KMS-11 (cell line): ENCODE results near the gene ARID4A.
"Not testable (repeated sequence)": the region's sequence is repeated elsewhere in the genome, so short reads cannot be mapped to it uniquely, and the experiment has no call there.

ENCODE experiments used
- H2AFZ ChIP-seq: fragments of 200-600 bp; sonication (generic); 2 replicates; pipeline ENCODE4 v1.6.1; 2016; ENCODE audit warnings: antibody characterized with exemption, mixed run types, low read depth
- H3K27ac ChIP-seq: fragments of 200-600 bp; sonication (generic); 2 replicates; pipeline ENCODE4 v1.6.1; 2016; ENCODE audit warnings: mild to moderate bottlenecking, mixed run types
- H3K27me3 ChIP-seq: fragments of 200-600 bp; sonication (generic); 2 replicates; pipeline ENCODE4 v1.6.1; 2017; ENCODE audit warnings: mild to moderate bottlenecking, low read depth, mixed run types, moderate library complexity; ENCODE audit not compliant: insufficient read depth
- H3K36me3 ChIP-seq: fragments of 200-600 bp; sonication (generic); 2 replicates; pipeline ENCODE4 v1.6.1; 2017; ENCODE audit warnings: mild to moderate bottlenecking, mixed run types; ENCODE audit not compliant: insufficient read depth
- H3K4me1 ChIP-seq: fragments of 200-600 bp; sonication (generic); 2 replicates; pipeline ENCODE4 v1.6.1; 2016; ENCODE audit warnings: mild to moderate bottlenecking, low read depth, mixed run types; ENCODE audit not compliant: poor library complexity, severe bottlenecking
- H3K4me2 ChIP-seq: fragments of 200-600 bp; sonication (generic); 2 replicates; pipeline ENCODE4 v1.7.0; 2016; ENCODE audit warnings: mild to moderate bottlenecking, mixed run types
- H3K4me3 ChIP-seq: fragments of 200-600 bp; sonication (generic); IDR thresholded peaks from 2 replicates; pipeline ENCODE4 v1.6.1; 2017; ENCODE audit warnings: low read depth, low read length, mixed read lengths; ENCODE audit not compliant: insufficient read depth
- H3K79me2 ChIP-seq: fragments of 200-600 bp; sonication (generic); 2 replicates; pipeline ENCODE4 v1.6.1; 2016; ENCODE audit warnings: low read depth, mixed run types; ENCODE audit not compliant: insufficient read depth
- H3K9ac ChIP-seq: fragments of 200-600 bp; sonication (generic); 2 replicates; pipeline ENCODE4 v1.6.1; 2016; ENCODE audit warnings: mild to moderate bottlenecking, mixed run types
- H4K20me1 ChIP-seq: fragments of 200-600 bp; sonication (generic); 2 replicates; pipeline ENCODE4 v1.6.1; 2016; ENCODE audit warnings: mild to moderate bottlenecking, mixed run types; ENCODE audit not compliant: insufficient read depth
- CTCF ChIP-seq: fragments of 200-600 bp; sonication (generic); conservative IDR thresholded peaks from 2 replicates; pipeline ENCODE4 v1.6.1; 2017; ENCODE audit warnings: low read depth, mild to moderate bottlenecking, antibody characterized with exemption, low read length, moderate library complexity, mixed read lengths

ARID4A gene

GRCh38 chr14:58331111-58331510, 32.8 kb downstream of the ARID4A start:
- peak overlapping the region; percentile 56; the same call in 1 of the 2 replicates for H3K27ac ChIP-seq
- no peak overlapping the region for H2AFZ ChIP-seq
- H3K4me2 ChIP-seq: peak overlapping the region; percentile 29; the same call in 1 of the 2 replicates
- H4K20me1 ChIP-seq: no peaks in the 10 kb centered on the region
- no peak overlapping the region for H3K9ac ChIP-seq
- H3K79me2 ChIP-seq: no peaks in the 10 kb centered on the region
- TF ChIP-seq CTCF: no peak
- H3K4me3 ChIP-seq: no peak overlapping the region
- H3K36me3 ChIP-seq: no peaks in the 10 kb centered on the region
- H3K4me1 ChIP-seq: peaks cover 10% of the 10 kb centered on the region
- H3K27me3 ChIP-seq: no peaks in the 10 kb centered on the region

GRCh38 chr14:58332561-58332960, 34.2 kb downstream of the ARID4A start:
- H3K27ac ChIP-seq: no peak overlapping the region
- TF ChIP-seq CTCF: no peak
- no peak overlapping the region for H2AFZ ChIP-seq
- H3K4me3 ChIP-seq: no peak overlapping the region
- peaks cover 10% of the 10 kb centered on the region for H3K4me1 ChIP-seq
- H3K79me2 ChIP-seq: no peaks in the 10 kb centered on the region
- no peak overlapping the region for H3K4me2 ChIP-seq
- no peak overlapping the region for H3K9ac ChIP-seq
- H3K27me3 ChIP-seq: no peaks in the 10 kb centered on the region
- H3K36me3 ChIP-seq: no peaks in the 10 kb centered on the region
- H4K20me1 ChIP-seq: no peaks in the 10 kb centered on the region

- H3K27ac ChIP-seq, H3K4me2 ChIP-seq, H4K20me1 ChIP-seq, H3K4me1 ChIP-seq, H2AFZ ChIP-seq, H3K9ac ChIP-seq, H3K4me3 ChIP-seq, H3K36me3 ChIP-seq, H3K27me3 ChIP-seq, H3K79me2 ChIP-seq: not testable (repeated sequence)
These were observed 41.3 kb downstream of the ARID4A start for GRCh38 chr14:58339666-58340065.

- H3K4me2 ChIP-seq: no peak overlapping the region
- H3K79me2 ChIP-seq: no peaks in the 10 kb centered on the region
- H3K36me3 ChIP-seq: no peaks in the 10 kb centered on the region
- no peaks in the 10 kb centered on the region for H3K27me3 ChIP-seq
- H3K4me1 ChIP-seq: no peaks in the 10 kb centered on the region
- no peak overlapping the region for H2AFZ ChIP-seq
- no peak for TF ChIP-seq CTCF
- no peak overlapping the region for H3K4me3 ChIP-seq
- no peaks in the 10 kb centered on the region for H4K20me1 ChIP-seq
- no peak overlapping the region for H3K27ac ChIP-seq
- no peak overlapping the region for H3K9ac ChIP-seq
These were observed 42.9 kb downstream of the ARID4A start for GRCh38 chr14:58341152-58341748.

GRCh38 chr14:58343535-58343934, 45.2 kb downstream of the ARID4A start:
- not testable (repeated sequence) for H3K4me2 ChIP-seq, H3K4me1 ChIP-seq, H3K4me3 ChIP-seq, H3K9ac ChIP-seq, H2AFZ ChIP-seq, H4K20me1 ChIP-seq, H3K36me3 ChIP-seq, H3K79me2 ChIP-seq, H3K27me3 ChIP-seq, H3K27ac ChIP-seq
